Ascending aorta (tissue), 2 donors: ENCODE data around the gene OR5B17. TPM values are rescaled to one million over a fixed set of nuclear protein-coding genes. Genes with fewer than 3 reads are reported as not detected.

Source experiments
- DNase-seq, 2 donors: peaks; one replicate each; pipeline ENCODE4 v3.0.0-alpha.2; 2019; ENCODE audit warnings: low spot score in 2 of 2
- H3K27ac ChIP-seq, 2 donors: fragments of 200-600 bp; sonication (generic); one replicate each; pipeline ENCODE4 v1.5.1; 2016 to 2017; ENCODE audit warnings: mild to moderate bottlenecking in 1 of 2
- H3K27me3 ChIP-seq: fragments of 200-600 bp; sonication (generic); one replicate; pipeline ENCODE4 v1.5.1; 2017
- H3K36me3 ChIP-seq, 2 donors: fragments of 200-600 bp; sonication (generic); one replicate each; pipeline ENCODE4 v1.5.1; 2016
- H3K4me1 ChIP-seq, 2 donors: fragments of 200-600 bp; sonication (generic); one replicate each; pipeline ENCODE4 v1.5.1; 2016 to 2017; ENCODE audit warnings: mild to moderate bottlenecking in 1 of 2
- H3K4me3 ChIP-seq, 2 donors: fragments of 200-600 bp; sonication (generic); one replicate each; pipeline ENCODE4 v1.5.1; 2016 to 2017; ENCODE audit warnings: mild to moderate bottlenecking in 1 of 2
- H3K9me3 ChIP-seq, 2 donors: fragments of 200-600 bp; sonication (generic); one replicate each; pipeline ENCODE4 v1.5.1; 2016
- CTCF ChIP-seq, 3 experiments: fragments of 200-600 bp in 2 of 3; fragments of 450-650 bp in 1 of 3; sonication (generic) in 2 of 3; IDR thresholded peaks; one replicate each; pipeline ENCODE4 v1.5.1; 2016 to 2019; ENCODE audit warnings: antibody characterized with exemption in 3 of 3, mild to moderate bottlenecking in 1 of 3, moderate library complexity in 1 of 3
- intact Hi-C: fragments of 100-400 bp; cut with DNase I; formaldehyde crosslinking; loops from one replicate; pipeline ENCODE4 v1.15.1; 2023
- total RNA-seq: library from RNA; depleted of rRNA; stranded (reverse); fragments of >200 nt; gene quantifications from one replicate; pipeline ENCODE4 v1.1.0, GENCODE V29; 2016

OR5B17 gene
- total RNA-seq, 1 donor from 2014 or later, result not detected

DNA sequence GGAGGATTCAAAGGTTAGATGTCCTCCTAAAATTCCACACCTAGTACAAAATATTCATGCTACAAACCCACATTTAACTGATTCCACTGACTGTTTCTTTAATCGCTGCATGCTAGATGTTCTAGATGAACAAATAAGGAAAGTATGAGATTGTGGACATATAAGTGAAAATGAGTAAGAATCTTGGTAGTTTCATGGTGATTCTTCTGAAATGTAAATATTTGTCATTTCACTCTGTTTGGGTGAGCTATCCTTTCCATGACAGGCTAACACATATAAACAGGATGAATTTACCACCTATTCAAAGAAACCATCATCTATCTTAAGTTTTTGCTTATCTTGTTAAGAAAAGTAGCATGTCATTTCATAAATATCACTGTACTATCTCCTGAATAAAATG, 33.0 kb upstream of the OR5B17 start:
- Histone ChIP-seq H3K4me3 (no peak overlapping the region), H3K4me1 (peaks cover 0 to 3% of the 10 kb centered on the region in 2 donors), H3K27me3 (no peaks in the 10 kb centered on the region), H3K9me3 (no peaks in the 10 kb centered on the region), H3K27ac (no peak overlapping the region), H3K36me3 (no peaks in the 10 kb centered on the region)
- TF ChIP-seq CTCF (IDR thresholded peaks at IDR 0.05), result no peak
- DNase-seq, result no peak
- intact Hi-C loops, result no loop called here

DNA sequence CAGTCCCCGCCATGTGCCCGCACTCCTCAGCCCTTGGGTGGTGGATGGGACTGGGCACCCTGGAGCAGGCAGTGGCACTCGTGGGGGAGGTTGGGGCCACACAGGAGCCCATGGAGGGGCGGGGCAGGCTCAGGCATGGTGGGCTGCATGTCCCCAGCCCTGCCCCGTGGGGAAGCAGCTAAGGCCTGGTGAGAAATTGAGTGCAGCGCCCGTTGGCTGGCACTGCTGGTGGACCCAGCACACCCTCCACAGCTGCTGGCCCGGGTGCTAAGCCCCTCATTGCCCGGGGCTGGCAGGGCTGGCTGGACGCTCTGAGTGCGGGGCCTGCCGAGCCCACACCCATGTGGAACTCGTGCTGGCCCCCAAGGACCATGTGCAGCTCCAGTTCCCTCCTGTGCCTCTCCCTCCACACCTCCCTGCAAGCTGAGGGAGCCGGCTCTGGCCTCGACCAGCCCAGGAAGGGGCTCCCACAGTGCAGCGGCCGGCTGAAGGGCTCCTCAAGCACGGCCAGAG, 31.7 kb upstream of the OR5B17 start:
- no peaks in the 10 kb centered on the region for H3K27me3 ChIP-seq
- TF ChIP-seq CTCF (IDR thresholded peaks at IDR 0.05), result no peak
- no peak overlapping the region for H3K27ac ChIP-seq
- DNase-seq, result no peak
- H3K4me3 ChIP-seq, result no peak overlapping the region
- no peaks in the 10 kb centered on the region for H3K36me3 ChIP-seq
- peaks cover 0 to 3% of the 10 kb centered on the region in 2 donors for H3K4me1 ChIP-seq
- intact Hi-C loops, result no loop called here
- H3K9me3 ChIP-seq, result no peaks in the 10 kb centered on the region

DNA sequence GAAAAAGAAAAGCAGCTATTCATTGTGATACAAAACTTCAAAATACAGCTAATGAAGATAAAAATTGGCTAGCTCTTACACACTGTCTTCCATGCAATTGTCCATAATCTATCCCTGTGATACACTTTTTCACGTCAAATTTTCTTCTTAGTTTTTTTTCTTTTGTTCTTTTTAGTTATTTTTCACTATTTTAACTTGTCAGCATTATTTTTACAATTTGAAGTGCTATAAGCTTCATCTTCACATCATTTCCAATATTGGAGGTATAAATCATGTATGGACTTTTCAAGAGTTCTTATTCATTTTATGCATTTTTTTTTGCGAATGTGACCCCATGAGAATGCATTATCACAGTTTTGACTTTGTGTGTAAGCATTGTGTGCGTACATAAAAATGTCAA, 4.1 kb downstream of the OR5B17 start:
- no peak for TF ChIP-seq CTCF (IDR thresholded peaks at IDR 0.05)
- intact Hi-C loops, result no loop called here

DNA sequence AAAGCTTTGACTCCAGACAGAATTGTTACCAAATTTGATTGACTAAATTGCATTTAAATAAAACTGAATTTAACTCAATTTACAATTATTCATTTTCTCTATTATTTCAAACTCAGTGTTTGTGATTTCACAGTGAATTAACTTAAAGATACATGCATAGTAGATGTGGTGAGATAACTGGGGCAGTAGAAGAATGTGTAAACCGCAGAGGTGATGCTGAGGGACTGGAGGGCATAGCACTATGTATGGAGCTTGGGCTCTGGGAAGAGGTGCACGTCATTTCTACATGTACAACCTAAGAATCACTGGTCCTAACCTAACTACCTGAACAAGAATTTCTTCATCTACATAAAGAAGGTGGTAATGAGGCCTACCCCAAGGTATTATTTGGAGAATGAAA, 13.7 kb downstream of the OR5B17 start:
- no peak for DNase-seq
- no peak overlapping the region for H3K27ac ChIP-seq
- peaks cover 0 to 6% of the 10 kb centered on the region in 2 donors for H3K9me3 ChIP-seq
- intact Hi-C loops, result no loop called here
- H3K27me3 ChIP-seq, result no peaks in the 10 kb centered on the region
- H3K4me1 ChIP-seq, result no peaks in the 10 kb centered on the region
- no peak overlapping the region for H3K4me3 ChIP-seq
- no peaks in the 10 kb centered on the region for H3K36me3 ChIP-seq
- no peak for TF ChIP-seq CTCF (IDR thresholded peaks at IDR 0.05)

More for the DNA sequence above, 4.1 kb downstream of the OR5B17 start:
- H3K4me3 ChIP-seq, result no peak overlapping the region
- no peaks in the 10 kb centered on the region for H3K27me3 ChIP-seq
- no peak for DNase-seq
- H3K27ac ChIP-seq, result no peak overlapping the region
- no peaks in the 10 kb centered on the region for H3K9me3 ChIP-seq
- no peaks in the 10 kb centered on the region for H3K4me1 ChIP-seq
- H3K36me3 ChIP-seq, result no peaks in the 10 kb centered on the region

DNA sequence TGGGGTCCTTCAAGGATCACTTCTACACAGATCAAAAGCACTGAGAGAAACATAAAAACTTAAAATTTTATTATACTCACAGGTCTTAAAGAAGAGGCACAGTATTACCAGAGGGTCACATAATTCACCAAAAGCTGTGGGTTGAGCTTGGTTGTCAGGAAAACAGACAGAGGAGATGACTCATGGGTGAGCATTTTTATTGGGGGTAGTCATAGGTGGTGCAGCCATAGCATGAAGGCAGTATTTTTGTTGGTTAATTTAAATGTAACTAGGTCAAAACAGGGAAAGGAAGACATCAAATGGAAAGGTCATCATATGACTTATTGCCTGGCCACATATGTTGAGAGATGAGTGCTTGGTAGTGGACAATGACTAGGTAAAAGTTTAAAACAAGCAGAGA, 24.2 kb downstream of the OR5B17 start:
- no peak for DNase-seq
- TF ChIP-seq CTCF (IDR thresholded peaks at IDR 0.05), result no peak
- Histone ChIP-seq H3K27me3 (no peaks in the 10 kb centered on the region), H3K9me3 (peaks cover 0 to 9% of the 10 kb centered on the region in 2 donors), H3K36me3 (no peaks in the 10 kb centered on the region), H3K4me1 (no peaks in the 10 kb centered on the region), H3K4me3 (no peak overlapping the region), H3K27ac (no peak overlapping the region)
- intact Hi-C loops, result no loop called here

DNA sequence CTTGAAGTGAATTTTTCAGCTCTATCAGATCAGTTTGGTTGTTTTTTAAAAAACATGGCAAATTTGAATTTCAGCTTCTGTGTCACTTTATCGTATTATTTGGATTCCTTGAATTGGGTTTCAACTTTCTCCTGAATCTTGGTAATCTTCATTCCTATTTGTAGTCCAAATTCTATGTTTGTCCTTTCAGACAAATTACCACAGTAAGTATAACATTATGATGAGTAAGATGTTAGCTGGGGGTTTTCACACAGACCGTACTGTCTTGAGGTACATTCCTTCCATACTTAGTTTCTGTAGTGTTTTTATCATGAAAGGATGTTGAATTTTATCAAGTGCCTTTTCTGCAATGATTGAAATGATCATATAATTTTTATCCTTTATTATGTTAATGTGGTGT, 28.0 kb downstream of the OR5B17 start:
- Histone ChIP-seq H3K4me1 (no peaks in the 10 kb centered on the region), H3K36me3 (no peaks in the 10 kb centered on the region), H3K27ac (no peak overlapping the region), H3K9me3 (peaks cover 0 to 19% of the 10 kb centered on the region in 2 donors), H3K27me3 (no peaks in the 10 kb centered on the region), H3K4me3 (no peak overlapping the region)
- no peak for TF ChIP-seq CTCF (IDR thresholded peaks at IDR 0.05)
- intact Hi-C loops, result no loop called here
- no peak for DNase-seq
